ENCODE measurements around the gene MBD3L4.
"Not testable (repeated sequence)": the region's sequence is repeated elsewhere in the genome, so short reads cannot be mapped to it uniquely, and the experiment has no call there.

Gene MBD3L4

GRCh38 chr19:7063339-7063738 lies 23.4 kb upstream of the MBD3L4 start:
- no peak for TF ChIP-seq CTCF (IDR thresholded peaks at IDR 0.05; ENCODE audit: low read length, missing control alignments)
- H3K4me3 ChIP-seq (replicated peaks; ENCODE audit: low read depth, low read length): no peak overlapping the region
- no peak for DNase-seq (ENCODE audit: low read depth)

DNA sequence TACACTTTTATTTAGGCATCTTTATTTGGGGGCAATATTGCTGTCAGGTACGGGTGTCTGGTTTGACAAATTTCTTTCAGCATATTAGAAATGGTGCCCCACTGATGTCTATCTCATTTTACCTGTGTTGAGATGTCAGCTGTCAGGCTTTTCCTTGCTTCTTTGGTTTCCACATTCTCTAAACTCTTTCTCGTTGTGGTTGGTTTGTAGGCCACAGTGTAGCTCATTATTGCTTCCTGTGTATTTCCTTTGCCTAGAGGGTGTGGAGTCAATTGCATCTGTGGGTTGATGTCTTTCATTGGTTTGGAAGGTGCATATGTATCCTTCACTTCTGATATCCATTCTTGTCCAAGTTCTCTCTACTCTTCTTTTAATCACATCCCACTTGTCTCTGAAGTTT lies 20.0 kb upstream of the MBD3L4 start:
- not testable (repeated sequence) for DNase-seq (ENCODE audit: low read depth); H3K4me3 ChIP-seq (replicated peaks; ENCODE audit: low read depth, low read length)

GRCh38 chr19:7058576-7058975 lies 18.6 kb upstream of the MBD3L4 start, which contains the start of gene MBD3L3:
TSS of gene MBD3L3 (minus strand) at chr19:7058676. CDS start at chr19:7058605, 71 bp downstream.
- DNase-seq (ENCODE audit: low read depth); H3K4me3 ChIP-seq (replicated peaks; ENCODE audit: low read depth, low read length): not testable (repeated sequence)

- H3K4me3 ChIP-seq (replicated peaks; ENCODE audit: low read depth, low read length); DNase-seq (ENCODE audit: low read depth): not testable (repeated sequence)
These were observed 16.4 kb upstream of the MBD3L4 start for GRCh38 chr19:7056371-7056770.

GRCh38 chr19:7055679-7056078 lies 15.7 kb upstream of the MBD3L4 start:
- not testable (repeated sequence) for DNase-seq (ENCODE audit: low read depth); H3K4me3 ChIP-seq (replicated peaks; ENCODE audit: low read depth, low read length)

GRCh38 chr19:7054635-7055368 lies 14.8 kb upstream of the MBD3L4 start:
- not testable (repeated sequence) for DNase-seq (ENCODE audit: low read depth); H3K4me3 ChIP-seq (replicated peaks; ENCODE audit: low read depth, low read length)

DNA sequence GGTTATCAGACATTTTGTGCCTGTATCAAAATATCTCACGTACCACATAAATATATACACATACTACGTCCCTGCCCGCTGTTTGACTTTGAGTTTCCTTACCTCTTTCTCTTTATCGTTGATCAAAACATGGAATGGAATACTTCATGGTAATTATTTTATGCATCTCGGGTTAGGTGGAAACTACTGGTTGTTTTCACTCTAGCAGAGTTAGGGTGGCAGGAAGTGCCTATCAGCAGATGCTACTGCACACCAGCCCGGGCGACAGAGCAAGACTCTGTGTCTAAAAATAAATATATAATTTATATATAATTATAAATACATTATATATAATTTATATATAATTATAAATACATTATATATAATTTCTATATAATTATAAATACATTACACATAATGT lies 12.9 kb upstream of the MBD3L4 start:
- not testable (repeated sequence) for H3K4me3 ChIP-seq (replicated peaks; ENCODE audit: low read depth, low read length); DNase-seq (ENCODE audit: low read depth)

DNA sequence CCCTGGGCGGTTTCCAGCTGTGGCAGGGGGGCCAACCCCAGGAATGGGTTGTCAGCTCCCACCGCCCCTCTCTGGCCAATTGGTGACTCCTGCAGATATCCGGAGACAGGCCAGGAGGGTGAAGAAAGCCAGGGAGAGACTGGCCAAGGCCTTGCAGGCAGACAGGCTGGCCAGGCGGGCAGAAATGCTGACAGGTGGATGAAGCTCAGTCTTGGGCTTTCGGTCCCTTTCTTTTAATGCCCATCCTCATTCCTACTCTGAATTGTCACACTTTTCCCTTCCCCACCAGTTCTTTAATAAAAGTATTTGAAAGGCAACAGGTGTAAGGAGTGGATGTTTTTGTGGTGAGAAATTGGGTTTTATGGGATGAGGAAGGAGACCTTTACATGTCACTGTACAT lies 11.4 kb upstream of the MBD3L4 start:
- not testable (repeated sequence) for DNase-seq (ENCODE audit: low read depth); H3K4me3 ChIP-seq (replicated peaks; ENCODE audit: low read depth, low read length)

DNA sequence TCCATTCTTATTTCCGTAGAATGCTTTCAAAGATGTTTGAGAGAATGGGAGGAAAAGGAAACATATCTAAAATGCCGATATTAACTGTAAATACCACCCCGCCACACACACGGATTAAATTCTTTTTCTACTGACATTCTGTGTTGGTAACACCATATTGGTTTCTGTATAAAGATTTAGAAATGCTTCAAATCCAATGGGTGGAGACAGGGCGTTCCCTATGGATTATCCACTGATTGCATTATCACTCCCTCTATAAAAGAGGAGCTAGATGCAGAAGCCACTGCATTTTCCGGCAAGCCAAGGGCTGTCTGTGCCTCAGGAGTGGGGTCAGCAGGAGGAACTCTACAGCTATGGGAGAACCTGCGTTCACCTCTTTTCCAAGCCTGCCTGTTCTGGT lies 9.0 kb upstream of the MBD3L4 start, which contains the start of gene MBD3L2:
Gene MBD3L2, plus strand, starts transcription at position 301 of the 400 bp plus-strand sequence. Its CDS starts 53 bp downstream, at position 354.
- not testable (repeated sequence) for DNase-seq (ENCODE audit: low read depth); H3K4me3 ChIP-seq (replicated peaks; ENCODE audit: low read depth, low read length)

DNA sequence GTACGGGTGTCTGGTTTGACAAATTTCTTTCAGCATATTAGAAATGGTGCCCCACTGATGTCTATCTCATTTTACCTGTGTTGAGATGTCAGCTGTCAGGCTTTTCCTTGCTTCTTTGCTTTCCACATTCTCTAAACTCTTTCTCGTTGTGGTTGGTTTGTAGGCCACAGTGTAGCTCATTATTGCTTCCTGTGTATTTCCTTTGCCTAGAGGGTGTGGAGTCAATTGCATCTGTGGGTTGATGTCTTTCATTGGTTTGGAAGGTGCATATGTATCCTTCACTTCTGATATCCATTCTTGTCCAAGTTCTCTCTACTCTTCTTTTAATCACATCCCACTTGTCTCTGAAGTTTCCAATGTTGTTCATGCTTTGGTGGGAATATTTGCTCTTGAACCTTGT lies 1.6 kb upstream of the MBD3L4 start:
- not testable (repeated sequence) for DNase-seq (ENCODE audit: low read depth); H3K4me3 ChIP-seq (replicated peaks; ENCODE audit: low read depth, low read length)

DNA sequence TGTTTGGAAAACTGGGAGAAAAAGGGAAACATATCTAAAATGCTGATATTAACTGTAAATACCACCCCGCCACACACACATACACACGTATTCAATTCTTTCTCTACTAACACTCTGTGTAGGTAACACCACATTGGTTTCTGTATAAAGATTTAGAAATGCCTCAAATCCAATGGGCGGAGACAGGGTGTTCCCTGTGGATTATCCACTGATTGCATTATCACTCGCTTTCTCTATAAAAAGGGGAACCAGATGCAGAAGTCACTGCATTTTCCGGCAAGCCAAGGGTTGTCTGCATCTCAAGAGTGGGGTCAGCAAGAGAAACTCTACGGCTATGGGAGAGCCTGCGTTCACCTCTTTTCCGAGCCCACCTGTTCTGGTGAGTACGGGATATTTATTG lies 9.7 kb downstream of the MBD3L4 start, which contains the start of gene MBD3L5:
Gene MBD3L5, plus strand, starts transcription at position 301 of the 400 bp plus-strand sequence. Its CDS starts 34 bp downstream, at position 335.
- H3K4me3 ChIP-seq (replicated peaks; ENCODE audit: low read depth, low read length); DNase-seq (ENCODE audit: low read depth): not testable (repeated sequence)

GRCh38 chr19:7028790-7029189 lies 11.2 kb downstream of the MBD3L4 start:
- not testable (repeated sequence) for DNase-seq (ENCODE audit: low read depth); H3K4me3 ChIP-seq (replicated peaks; ENCODE audit: low read depth, low read length)

DNA sequence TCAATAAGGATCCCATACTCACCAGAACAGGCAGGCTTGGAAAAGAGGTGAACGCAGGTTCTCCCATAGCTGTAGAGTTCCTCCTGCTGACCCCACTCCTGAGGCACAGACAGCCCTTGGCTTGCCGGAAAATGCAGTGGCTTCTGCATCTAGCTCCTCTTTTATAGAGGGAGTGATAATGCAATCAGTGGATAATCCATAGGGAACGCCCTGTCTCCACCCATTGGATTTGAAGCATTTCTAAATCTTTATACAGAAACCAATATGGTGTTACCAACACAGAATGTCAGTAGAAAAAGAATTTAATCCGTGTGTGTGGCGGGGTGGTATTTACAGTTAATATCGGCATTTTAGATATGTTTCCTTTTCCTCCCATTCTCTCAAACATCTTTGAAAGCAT lies 18.6 kb downstream of the MBD3L4 start, which contains the start of gene MBD3L2B:
Gene MBD3L2B, minus strand, starts transcription at position 101 of the 400 bp plus-strand sequence. Its CDS starts 34 bp downstream, at position 67.
- DNase-seq (ENCODE audit: low read depth); H3K4me3 ChIP-seq (replicated peaks; ENCODE audit: low read depth, low read length): not testable (repeated sequence)

DNA sequence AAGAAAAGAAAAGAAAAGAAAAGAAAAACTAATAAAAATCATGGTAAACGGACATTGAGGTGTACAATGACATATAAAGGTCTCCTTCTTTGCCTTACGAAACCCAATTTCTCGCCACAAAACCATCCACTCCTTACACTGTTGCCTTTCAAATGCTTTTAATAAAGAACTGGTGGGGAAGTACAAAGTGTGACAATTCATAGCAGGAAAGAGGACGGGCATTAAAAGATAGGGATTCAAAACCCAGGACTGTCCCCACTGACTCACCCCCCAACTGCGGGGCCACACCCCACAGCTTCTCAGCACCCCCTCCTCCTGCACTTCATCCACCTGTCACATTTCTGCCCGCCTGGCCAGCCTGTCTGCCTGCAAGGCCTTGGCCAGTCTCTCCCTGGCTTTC lies 21.2 kb downstream of the MBD3L4 start:
- no peak for TF ChIP-seq CTCF (IDR thresholded peaks at IDR 0.05; ENCODE audit: low read length, missing control alignments)
- no peak overlapping the region for H3K4me3 ChIP-seq (replicated peaks; ENCODE audit: low read depth, low read length)
- DNase-seq (ENCODE audit: low read depth): no peak

All from fibroblast of pulmonary artery (primary cell).